H1 (cell line): ENCODE data around the gene HOXD11. TPM values are rescaled to one million over a fixed set of nuclear protein-coding genes. Genes with fewer than 3 reads are reported as not detected.

Source experiments
- CTBP2 ChIP-seq: IDR thresholded peaks from 2 replicates; pipeline ENCODE4 v1.7.0; 2011; ENCODE audit warnings: borderline replicate concordance, mild to moderate bottlenecking, moderate library complexity, mixed read lengths, low read length; ENCODE audit not compliant: insufficient read depth, insufficient read length
- FOSL1 ChIP-seq: IDR thresholded peaks from 2 replicates; pipeline ENCODE4 v1.6.1; 2011; ENCODE audit warnings: mild to moderate bottlenecking, low read depth, low read length, moderate library complexity; ENCODE audit not compliant: insufficient read depth
- GABPA ChIP-seq: IDR thresholded peaks from 2 replicates; pipeline ENCODE4 v1.6.1; 2011; ENCODE audit warnings: mild to moderate bottlenecking, low read length, moderate library complexity, borderline replicate concordance; ENCODE audit not compliant: insufficient read depth
- JUND ChIP-seq: IDR thresholded peaks from 2 replicates; pipeline ENCODE4 v1.6.1; 2011; ENCODE audit warnings: mild to moderate bottlenecking, improper control_type of control experiment, low read length
- POLR2AphosphoS5 ChIP-seq: IDR thresholded peaks from 2 replicates; pipeline ENCODE4 v1.6.1; 2011; ENCODE audit warnings: low read depth, low read length
- RXRA ChIP-seq: IDR thresholded peaks from 2 replicates; pipeline ENCODE4 v1.6.1; 2011; ENCODE audit warnings: low read depth, mild to moderate bottlenecking, low read length, moderate library complexity; ENCODE audit not compliant: insufficient read depth
- SAP30 ChIP-seq: fragments of 300-600 bp; sonication (generic); IDR thresholded peaks from 2 replicates; pipeline ENCODE4 v1.7.1; 2012; ENCODE audit warnings: low read length, moderate library complexity, mild to moderate bottlenecking, inconsistent platforms; ENCODE audit not compliant: insufficient read depth, insufficient replicate concordance
- SP2 ChIP-seq: IDR thresholded peaks from 2 replicates; pipeline ENCODE4 v1.6.1; 2012; ENCODE audit warnings: mild to moderate bottlenecking, low read length, inconsistent platforms
- TCF12 ChIP-seq: IDR thresholded peaks from 2 replicates; pipeline ENCODE4 v1.6.1; 2011; ENCODE audit warnings: low read depth, mild to moderate bottlenecking, low read length
- polyA plus RNA-seq, 7 experiments: library from polyadenylated mRNA; depleted of rRNA in 3 of 7; stranded (reverse) in 5 of 7; unstranded in 2 of 7; fragments of >200 nt in 5 of 7; fragments of 200-250 nt in 2 of 7; gene quantifications; 1 replicate in 5 of 7; 2 replicates in 1 of 7; 4 replicates in 1 of 7; pipeline versions ENCODE4 v1.2.1 to v1.2.3, GENCODE V29; 2011 to 2013; ENCODE audit warnings: missing spikeins in 2 of 7, mixed read lengths in 2 of 7
- total RNA-seq: library from RNA; stranded (reverse); fragmentation: NEBNext Ultra II Directional; extraction: Animal tissue kit (Norgen Biotek cat#: 25700); gene quantifications from 2 replicates; pipeline ENCODE4 v1.2.1, GENCODE V29; 2021
- TF ChIP-seq, protein P1 (sequence below): IDR thresholded peaks from 2 replicates; pipeline ENCODE4 v1.6.1; 2012; ENCODE audit warnings: inconsistent platforms
- TF ChIP-seq, protein P2 (sequence below): IDR thresholded peaks from 2 replicates; pipeline ENCODE4 v1.6.1; 2011; ENCODE audit warnings: low read length, improper control_type of control experiment

The HOXD11 gene
- total and polyA plus RNA-seq, 2 of the 8 experiments (the other 6 are each of a cell fraction or from before 2014, with no cell fraction given), result not detected

DNA sequence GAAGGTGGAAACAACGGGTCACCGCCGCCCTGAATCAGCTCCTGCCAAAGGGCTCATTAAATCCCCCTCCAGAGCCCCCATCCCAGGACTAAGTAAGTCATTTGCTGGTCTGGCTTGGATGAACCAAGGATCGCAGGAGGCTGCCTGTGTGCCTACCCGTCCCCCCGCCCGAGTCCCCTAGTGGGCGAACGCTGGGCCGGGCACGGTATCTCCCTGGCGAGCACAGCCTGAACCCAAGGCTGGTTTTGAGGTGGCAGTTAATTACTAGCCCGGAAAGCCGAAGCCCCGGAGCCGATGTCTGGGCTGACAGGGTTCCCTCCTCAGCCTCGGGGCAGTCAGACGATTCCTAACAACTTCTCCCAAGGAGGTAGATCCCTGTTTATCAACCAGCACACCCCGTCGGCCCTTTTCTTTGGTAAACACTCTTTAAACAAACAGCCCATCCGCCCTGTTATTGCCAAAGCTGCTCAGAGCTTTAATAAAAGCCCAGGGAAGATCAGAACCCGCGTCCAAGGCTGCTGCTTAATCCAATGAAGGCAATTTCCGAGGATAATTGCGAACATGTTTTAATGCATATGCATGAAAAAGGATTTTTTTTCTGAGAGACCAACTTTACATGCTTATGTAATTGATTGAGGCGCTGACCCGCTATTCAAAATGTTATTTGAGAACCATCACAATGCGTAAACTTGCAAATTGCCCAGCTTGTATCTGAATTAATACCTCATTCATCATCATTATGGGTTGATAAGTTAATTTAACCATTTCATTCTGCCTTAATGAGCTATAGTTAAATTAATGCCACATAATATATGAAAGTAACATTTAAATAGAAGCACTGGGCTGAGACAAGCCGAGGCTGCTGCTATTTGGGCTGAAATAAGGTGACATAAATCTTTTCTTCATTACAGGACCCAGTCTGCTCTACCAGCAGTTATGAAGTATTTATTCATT, 33.9 kb upstream of the HOXD11 start (continued):
- TF ChIP-seq, protein P1, sequence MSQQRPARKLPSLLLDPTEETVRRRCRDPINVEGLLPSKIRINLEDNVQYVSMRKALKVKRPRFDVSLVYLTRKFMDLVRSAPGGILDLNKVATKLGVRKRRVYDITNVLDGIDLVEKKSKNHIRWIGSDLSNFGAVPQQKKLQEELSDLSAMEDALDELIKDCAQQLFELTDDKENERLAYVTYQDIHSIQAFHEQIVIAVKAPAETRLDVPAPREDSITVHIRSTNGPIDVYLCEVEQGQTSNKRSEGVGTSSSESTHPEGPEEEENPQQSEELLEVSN, result no peak
- TF ChIP-seq RXRA (no peak), GABPA (no peak), CTBP2 (no peak), SAP30 (no peak), JUND (no peak), TCF12 (no peak), POLR2AphosphoS5 (no peak), SP2 (no peak), FOSL1 (no peak)
- TF ChIP-seq, protein P2, sequence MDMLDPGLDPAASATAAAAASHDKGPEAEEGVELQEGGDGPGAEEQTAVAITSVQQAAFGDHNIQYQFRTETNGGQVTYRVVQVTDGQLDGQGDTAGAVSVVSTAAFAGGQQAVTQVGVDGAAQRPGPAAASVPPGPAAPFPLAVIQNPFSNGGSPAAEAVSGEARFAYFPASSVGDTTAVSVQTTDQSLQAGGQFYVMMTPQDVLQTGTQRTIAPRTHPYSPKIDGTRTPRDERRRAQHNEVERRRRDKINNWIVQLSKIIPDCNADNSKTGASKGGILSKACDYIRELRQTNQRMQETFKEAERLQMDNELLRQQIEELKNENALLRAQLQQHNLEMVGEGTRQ, result no peak
